Stomach (tissue), 4 donors: ENCODE measurements around the gene ARPC1B.

Experiments used
- CTCF ChIP-seq, 7 experiments: fragments of 450-650 bp in 4 of 7; fragments of 200-600 bp in 3 of 7; sonication (generic) in 3 of 7; IDR thresholded peaks; one replicate each; pipeline ENCODE4 v1.5.1; 2016 to 2019; ENCODE audit warnings: antibody characterized with exemption in 7 of 7, control low read depth in 2 of 7, mild to moderate bottlenecking in 1 of 7
- EP300 ChIP-seq: sonication (generic); formaldehyde crosslinking; IDR thresholded peaks from one replicate; pipeline ENCODE4 v1.6.1; 2017; ENCODE audit warnings: antibody characterized with exemption

- TF ChIP-seq CTCF (IDR thresholded peaks at IDR 0.05) (no peak), EP300 (no peak)
Measured at GRCh38 chr7:99352247-99352646, 22.3 kb upstream of the ARPC1B start.
